NCI-H1092 treated with DMSO at 0.1 percent for 48 hours (cell line): ENCODE data around the gene SOX5.
A peak's percentile ranks its signal among the peaks of the same experiment; 100 is the strongest.

Experiments used
- DNase-seq: peaks from one replicate; lab custom pipeline; 2025; lab: John Stamatoyannopoulos, UW

The SOX5 gene

GRCh38 chr12:23596568-23596967 lies 352.9 kb downstream of the SOX5 start:
- DNase-seq, result no peak

- DNase-seq, result no peak
Observed at GRCh38 chr12:23587833-23588559, 361.5 kb downstream of the SOX5 start.

GRCh38 chr12:23585782-23586163 lies 363.7 kb downstream of the SOX5 start:
- DNase-seq, result no peak

- DNase-seq, result no peak
Observed at GRCh38 chr12:23585156-23585781, 364.2 kb downstream of the SOX5 start.

GRCh38 chr12:23581913-23582312 lies 367.6 kb downstream of the SOX5 start:
- DNase-seq, result no peak

GRCh38 chr12:23579257-23579656 lies 370.2 kb downstream of the SOX5 start:
- no peak for DNase-seq

- no peak for DNase-seq
Observed at GRCh38 chr12:23576372-23576771, 373.1 kb downstream of the SOX5 start.

GRCh38 chr12:23569356-23569755 lies 380.1 kb downstream of the SOX5 start:
- DNase-seq, result no peak

- DNase-seq, result no peak
Observed at GRCh38 chr12:23566133-23566532, 383.3 kb downstream of the SOX5 start.

- no peak for DNase-seq
Observed at GRCh38 chr12:23564451-23565152, 384.9 kb downstream of the SOX5 start.

GRCh38 chr12:23561364-23562345 lies 387.8 kb downstream of the SOX5 start:
- no peak for DNase-seq

GRCh38 chr12:23560611-23561010 lies 388.9 kb downstream of the SOX5 start:
- DNase-seq, result no peak

- no peak for DNase-seq
Observed at GRCh38 chr12:23559268-23559753, 390.2 kb downstream of the SOX5 start.

- no peak for DNase-seq
Observed at GRCh38 chr12:23556661-23557060, 392.8 kb downstream of the SOX5 start.

- no peak for DNase-seq
Observed at GRCh38 chr12:23555825-23556207, 393.7 kb downstream of the SOX5 start.

GRCh38 chr12:23555180-23555824 lies 394.2 kb downstream of the SOX5 start:
- no peak for DNase-seq

- no peak for DNase-seq
Observed at GRCh38 chr12:23552417-23552816, 397.1 kb downstream of the SOX5 start.

- DNase-seq, result peak; percentile 65
Observed at GRCh38 chr12:23550753-23551152, 398.7 kb downstream of the SOX5 start.

GRCh38 chr12:23548742-23549141 lies 400.7 kb downstream of the SOX5 start:
- no peak for DNase-seq

- DNase-seq, result no peak
Observed at GRCh38 chr12:23546756-23547155, 402.7 kb downstream of the SOX5 start.

GRCh38 chr12:23543767-23544166 lies 405.7 kb downstream of the SOX5 start:
- no peak for DNase-seq
